GM12864 (cell line): ENCODE results near the gene CAMK4.

ENCODE experiments used
- DNase-seq: peaks from one replicate; pipeline ENCODE4 v3.0.0-alpha.2; 2011; ENCODE audit warnings: low read depth
- H3K4me3 ChIP-seq: 2 replicates; pipeline ENCODE4 v1.5.1; 2011; ENCODE audit warnings: mild to moderate bottlenecking, low read depth, low read length, control low read depth
- CTCF ChIP-seq: IDR thresholded peaks from 2 replicates; pipeline ENCODE4 v1.5.1; 2011; ENCODE audit warnings: low read depth, mild to moderate bottlenecking, moderate library complexity, low read length, control low read depth, inconsistent platforms; ENCODE audit errors: missing control alignments

CAMK4 gene

GRCh38 chr5:111280282-111280951, 56.2 kb downstream of the CAMK4 start:
- no peak for DNase-seq
- TF ChIP-seq CTCF, result no peak
- H3K4me3 ChIP-seq, result no peak overlapping the region

- no peak for DNase-seq
- no peak for TF ChIP-seq CTCF
These were observed 58.6 kb downstream of the CAMK4 start for GRCh38 chr5:111282798-111283197.

GRCh38 chr5:111284825-111285224, 60.6 kb downstream of the CAMK4 start:
- no peak overlapping the region for H3K4me3 ChIP-seq
- TF ChIP-seq CTCF, result no peak
- DNase-seq, result no peak

More at GRCh38 chr5:111282798-111283197, 58.6 kb downstream of the CAMK4 start:
- no peak overlapping the region for H3K4me3 ChIP-seq

GRCh38 chr5:111294551-111294950, 70.4 kb downstream of the CAMK4 start:
- DNase-seq, result no peak
- H3K4me3 ChIP-seq, result no peak overlapping the region
- no peak for TF ChIP-seq CTCF

GRCh38 chr5:111295649-111296048, 71.5 kb downstream of the CAMK4 start:
- DNase-seq, result no peak
- TF ChIP-seq CTCF, result no peak
- no peak overlapping the region for H3K4me3 ChIP-seq

GRCh38 chr5:111296570-111296969, 72.4 kb downstream of the CAMK4 start:
- no peak for DNase-seq
- no peak for TF ChIP-seq CTCF
- no peak overlapping the region for H3K4me3 ChIP-seq

GRCh38 chr5:111299067-111299481, 74.9 kb downstream of the CAMK4 start:
- no peak for DNase-seq
- no peak overlapping the region for H3K4me3 ChIP-seq
- TF ChIP-seq CTCF, result no peak
